RKO (cell line): ENCODE results near the gene ACTL8.

Experiments used
- DNase-seq: peaks from one replicate; pipeline ENCODE4 v3.0.0-alpha.2; 2016; ENCODE audit warnings: low spot score

Gene ACTL8

DNA sequence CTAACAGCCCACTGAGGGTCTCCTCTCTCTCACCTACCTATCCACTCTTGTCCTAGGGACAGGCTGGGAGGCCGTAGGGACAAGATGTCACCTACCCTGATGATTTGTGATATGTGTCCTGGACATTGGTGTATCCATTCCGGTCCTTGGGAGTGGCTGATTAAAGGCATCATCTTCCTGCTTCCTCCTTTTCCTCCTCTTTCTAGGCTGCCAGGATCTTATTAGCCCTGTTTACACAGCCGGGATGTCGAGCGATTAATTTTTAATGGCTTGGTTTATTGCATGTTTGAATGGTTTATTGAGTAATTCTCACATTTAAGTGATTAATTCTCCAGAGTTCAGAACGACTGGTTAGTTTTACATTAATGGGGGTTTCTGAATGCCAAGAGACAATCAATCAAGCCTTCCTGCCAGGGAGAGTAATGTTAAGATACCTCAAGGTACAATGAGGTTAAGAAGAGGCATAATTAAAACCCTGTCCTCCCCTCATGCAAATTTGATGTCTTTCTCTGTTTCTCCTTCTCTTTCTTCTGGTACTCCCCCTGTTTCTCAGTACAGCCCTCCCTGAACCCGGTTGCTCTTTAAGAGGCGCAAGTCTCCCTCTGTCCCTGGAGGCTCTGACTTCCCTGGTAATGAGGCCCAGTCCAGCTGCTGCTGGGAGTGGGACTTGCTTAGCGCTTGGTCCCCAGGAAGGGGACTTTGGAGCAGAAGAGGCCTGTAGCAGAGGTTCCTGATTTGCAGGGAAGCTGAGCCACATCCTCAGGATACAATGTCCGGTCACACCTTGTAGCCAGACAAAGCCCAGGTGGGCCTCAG lies 50.9 kb downstream of the ACTL8 start:
- no peak for DNase-seq

DNA sequence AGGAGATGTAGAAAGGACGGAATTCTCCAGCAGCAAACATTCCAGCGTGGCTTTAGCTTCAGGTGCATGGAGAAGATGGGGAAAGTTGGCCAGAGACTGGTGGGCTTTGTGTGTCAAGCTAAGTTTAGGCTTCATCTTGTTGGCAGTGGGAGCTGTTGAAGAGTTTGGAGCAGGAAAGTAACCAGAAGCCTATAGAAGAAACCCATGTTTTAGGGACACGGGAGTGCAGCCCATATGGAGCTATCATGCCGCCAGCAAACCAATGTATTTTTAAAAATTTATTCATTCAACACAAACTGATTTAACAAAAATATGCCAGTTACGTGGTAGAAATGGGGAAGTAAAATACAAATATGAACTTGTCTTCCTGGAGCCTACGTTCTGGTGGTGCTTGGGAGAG lies 53.7 kb downstream of the ACTL8 start:
- no peak for DNase-seq

DNA sequence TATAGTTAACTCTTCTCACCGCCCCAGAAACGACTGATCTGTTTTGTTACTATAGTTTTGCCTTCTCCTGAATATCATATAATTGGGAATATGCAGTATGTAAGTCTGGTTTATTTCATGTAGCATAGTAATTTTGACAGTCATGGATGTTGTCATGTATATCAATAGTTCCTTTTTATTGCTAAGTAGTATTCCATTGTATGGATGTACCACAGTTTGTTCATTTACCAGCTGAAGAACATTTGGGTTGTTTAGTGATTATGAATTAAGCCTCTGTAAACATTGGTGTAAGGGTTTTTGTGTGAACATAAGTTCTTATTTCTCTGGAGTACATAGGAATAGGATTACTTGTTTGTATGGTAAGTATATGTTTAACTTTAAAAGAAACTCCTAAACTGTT lies 55.5 kb downstream of the ACTL8 start:
- no peak for DNase-seq

DNA sequence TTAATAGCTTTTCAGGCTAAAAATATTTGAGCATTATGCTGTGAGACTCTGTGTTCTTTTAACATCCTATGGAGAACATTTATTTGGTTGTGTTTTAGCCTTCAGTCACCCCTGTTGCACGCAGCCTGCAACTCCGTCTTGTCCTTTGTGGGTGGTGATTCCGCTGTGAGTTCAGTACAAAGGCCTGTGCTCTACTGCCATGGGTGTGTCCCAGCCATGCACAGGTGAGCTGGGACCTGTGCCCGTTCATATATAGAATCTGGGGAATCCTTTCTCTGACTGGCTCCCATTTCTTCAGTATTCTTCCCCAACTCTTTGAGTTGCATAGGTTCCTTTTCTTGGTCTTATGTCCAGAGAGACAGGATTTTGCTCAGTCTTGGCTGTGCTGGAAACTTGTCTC lies 61.4 kb downstream of the ACTL8 start:
- no peak for DNase-seq

DNA sequence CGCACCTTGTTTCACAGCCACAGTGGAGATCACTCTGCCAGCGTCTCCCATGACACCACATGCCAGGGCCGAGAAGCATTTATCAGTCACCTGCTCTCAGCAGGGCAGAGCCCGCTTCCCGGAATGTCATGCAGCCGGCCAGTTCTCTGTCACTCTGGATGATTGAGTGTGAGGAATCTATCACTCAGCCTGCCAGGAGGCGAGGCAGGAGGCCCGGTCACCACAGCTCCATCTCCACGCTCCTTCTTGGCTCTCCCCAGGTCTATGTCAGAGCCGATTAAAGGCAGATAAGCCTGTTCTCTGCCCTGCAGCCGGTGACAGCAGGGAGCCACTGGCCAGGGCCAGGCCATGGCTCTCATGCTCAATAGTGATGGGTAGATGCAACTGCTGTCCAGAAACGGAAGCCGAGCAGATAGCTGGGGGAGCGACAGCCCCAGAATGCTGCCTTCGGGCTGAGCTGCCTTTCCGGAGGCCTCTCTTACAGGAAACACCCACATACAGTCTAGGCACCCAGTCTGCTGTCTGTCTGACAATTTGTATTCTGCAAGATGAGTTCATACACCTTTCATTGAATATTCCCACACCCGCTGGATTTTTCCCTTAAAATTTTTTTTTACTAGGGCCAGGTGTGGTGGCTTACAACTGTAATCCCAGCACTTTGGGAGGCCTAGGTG lies 64.1 kb downstream of the ACTL8 start:
- DNase-seq, result no peak

DNA sequence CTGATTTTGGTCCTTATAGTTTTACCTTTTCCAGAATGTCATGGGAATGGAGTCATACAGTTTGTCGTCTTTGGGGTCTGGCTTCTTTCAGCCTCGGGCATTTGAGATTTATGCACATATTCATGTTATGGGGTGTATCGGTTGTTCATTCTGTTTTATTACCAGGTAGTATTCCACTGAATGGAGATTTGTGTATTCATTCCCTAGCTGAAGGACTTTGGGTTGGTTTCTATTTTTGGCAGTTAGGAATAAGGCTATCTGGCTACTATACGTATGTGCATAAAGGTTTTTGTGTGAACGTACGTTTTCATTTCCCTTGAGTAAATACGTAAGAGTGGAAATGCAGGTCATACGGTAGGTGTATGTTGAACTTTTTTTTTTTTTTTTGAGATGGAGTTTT lies 65.1 kb downstream of the ACTL8 start:
- no peak for DNase-seq

DNA sequence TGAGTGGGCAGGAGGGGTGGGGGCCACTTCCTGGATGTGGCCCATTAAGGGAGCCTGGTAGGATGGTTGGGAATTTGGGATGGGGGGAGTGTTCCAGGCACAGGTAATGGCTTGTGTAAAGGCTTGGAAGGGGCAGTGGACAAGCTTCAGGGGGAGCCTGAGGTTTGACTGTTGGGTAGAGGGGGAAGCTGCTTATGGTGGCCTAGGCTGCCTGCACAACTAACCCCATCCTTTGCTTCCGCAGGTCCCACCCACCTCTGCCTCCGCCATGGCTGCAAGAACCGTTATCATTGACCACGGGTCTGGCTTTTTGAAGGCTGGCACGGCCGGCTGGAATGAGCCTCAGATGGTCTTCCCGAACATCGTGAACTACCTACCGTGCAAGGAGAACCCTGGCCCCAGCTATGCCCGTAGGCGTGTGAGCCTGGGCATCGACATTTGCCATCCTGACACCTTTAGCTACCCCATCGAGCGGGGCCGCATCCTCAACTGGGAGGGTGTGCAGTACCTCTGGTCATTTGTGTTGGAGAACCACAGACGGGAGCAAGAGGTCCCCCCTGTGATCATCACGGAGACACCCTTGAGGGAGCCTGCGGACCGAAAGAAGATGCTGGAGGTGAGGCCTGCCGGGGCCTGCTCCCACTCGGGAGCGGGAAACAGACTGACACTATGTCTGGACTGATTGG lies 67.8 kb downstream of the ACTL8 start:
- no peak for DNase-seq

DNA sequence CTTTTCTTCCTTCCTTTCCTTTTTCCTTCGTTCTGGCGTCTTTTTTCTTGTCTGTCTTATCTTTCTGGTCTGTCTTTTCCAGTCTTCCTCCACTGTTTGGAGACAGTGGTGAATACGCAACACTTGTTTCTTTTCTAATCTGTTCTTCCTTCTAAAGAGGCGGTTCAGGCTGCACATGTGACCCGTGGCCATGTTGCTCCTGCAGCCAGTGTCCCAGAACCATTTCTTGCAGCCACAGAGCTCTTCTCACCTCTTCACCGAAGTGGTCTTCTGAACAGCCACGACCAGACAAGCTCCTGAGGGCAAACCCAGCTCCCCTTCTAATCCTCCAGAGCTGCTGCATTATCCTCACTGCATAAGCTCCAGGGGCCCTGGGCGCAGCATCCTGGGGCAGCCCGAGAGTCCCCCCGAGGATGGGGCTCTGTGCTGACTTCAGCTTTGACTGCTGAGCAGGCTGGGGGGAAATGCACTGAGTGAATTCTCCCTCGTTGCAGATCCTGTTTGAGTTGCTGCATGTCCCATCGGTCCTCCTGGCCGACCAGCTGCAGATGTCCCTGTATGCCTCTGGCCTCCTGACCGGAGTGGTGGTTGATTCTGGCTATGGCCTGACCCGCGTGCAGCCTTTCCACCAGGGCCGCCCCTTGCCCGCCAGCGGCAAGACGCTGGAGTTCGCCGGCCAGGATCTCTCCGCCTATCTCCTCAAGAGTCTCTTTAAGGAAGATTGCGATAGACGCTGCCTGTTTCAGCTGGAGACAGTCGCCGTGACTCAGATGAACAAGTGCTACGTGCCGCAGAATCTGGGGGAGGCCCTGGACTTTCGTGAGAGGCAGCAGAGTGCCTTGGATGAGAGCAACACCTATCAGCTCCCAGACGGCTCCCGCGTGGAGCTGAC lies 70.4 kb downstream of the ACTL8 start:
- DNase-seq, result no peak

DNA sequence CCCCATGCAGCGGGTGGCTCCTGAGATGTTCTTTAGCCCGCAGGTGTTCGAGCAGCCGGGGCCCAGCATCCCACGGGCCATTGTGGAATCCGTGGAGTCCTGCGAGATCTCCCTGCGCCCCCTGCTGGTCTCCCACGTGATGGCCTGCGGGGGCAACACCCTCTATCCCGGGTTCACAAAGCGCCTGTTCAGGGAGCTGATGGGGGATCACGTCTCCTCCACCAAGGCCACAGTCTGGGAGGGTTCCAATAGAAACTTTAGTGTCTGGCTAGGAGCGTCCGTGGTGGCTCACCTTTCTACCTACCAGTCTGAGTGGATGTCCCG lies 71.0 kb downstream of the ACTL8 start:
- DNase-seq, result no peak

DNA sequence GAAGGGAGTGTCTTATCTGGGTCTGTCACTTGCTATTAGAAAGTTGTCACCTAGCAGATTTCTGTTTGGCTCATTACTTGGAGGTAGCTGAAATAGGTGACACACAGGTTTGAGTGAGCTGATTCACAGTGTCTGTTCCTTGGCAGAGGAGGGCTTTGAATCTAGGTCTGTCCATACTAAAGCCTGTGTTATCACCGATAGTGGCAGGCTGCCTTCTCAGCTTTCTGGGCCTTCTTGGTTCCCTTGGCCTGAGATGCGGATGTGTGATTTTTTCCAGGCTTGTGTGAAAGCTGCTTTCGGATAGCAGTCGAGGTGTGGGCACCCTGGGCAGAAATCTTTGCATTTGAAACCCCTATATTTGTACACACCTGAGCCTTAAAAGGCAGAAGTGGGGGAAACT lies 73.9 kb downstream of the ACTL8 start:
- DNase-seq, result no peak

DNA sequence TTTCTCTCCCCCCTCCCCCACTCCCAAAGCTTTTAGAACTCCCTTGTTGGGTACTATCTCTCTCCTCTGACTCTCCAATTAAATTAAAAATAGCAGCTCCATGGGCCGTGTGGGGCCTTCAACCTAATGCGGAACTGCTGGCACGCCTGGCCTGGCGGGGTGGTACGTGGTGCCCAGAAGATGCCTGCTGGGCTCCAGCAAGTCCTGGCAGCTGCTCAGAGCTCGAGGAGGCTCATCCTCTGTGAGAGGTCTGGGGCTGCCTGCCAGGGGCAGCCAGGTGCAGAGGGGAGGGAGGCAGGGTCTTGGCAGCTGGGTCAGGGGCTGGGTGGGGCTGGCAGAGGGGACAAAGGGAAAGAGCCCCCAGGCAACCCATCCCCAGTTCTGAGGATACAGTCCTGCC lies 74.4 kb downstream of the ACTL8 start:
- DNase-seq, result no peak

DNA sequence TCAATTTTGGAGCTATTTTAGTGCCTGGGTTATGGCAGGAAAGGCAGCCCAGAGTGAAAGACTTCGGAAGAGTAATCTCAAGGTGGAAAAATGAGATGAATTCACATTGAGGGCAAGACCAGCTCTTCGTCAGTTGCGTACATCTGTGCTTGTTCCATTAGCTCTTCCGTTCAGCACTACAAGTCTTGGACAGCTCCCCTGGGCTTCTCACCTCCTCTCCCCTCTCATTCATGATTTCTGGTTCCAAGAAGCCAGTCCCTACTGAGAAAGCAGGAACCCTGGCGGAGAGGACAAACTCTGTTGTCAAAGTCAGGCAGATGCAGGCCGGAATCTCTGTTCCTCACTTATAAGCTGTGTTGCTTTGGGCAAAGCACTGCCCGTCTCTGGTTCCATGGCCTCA lies 76.5 kb downstream of the ACTL8 start:
- DNase-seq, result peak; percentile 50

DNA sequence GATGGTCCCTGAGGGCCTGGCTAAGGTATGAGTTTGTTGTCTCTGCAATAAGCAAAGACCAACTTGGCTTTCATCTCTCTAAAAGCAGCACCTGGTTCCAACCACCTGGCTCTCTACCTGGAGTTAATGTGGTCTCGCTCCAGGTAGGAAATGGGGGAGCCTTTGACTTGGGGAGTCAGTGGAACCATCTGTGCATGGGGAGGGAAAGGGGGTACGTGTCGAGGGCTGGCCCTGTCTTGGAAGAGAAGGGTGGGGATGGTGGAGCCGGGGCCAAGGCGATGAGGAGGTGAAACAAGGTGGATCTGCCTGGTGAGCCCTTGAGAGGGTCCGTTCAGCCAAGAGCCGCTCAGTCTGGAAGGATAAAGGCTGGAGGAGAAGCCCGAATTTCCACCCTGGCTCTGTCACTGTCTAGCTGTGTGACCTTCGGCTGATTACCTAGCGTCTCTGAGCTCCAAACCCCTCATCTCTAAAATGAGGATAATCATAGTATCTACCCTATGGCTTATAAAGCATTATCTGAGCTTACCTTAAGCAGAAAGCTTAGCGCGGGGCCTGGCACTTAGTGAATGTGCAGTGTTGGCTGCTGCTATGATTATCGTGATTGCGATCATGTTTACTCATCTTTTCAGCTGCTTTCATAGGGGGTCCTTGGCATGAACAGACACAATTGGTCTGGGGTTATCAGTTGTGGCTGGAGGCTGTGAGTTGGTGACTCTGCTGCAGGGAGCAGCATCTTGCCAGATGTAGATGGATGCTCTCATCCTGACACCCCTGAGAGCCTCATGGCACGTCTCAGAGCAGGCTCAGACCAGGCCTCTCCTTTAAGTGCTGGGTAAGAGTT lies 78.7 kb downstream of the ACTL8 start:
- no peak for DNase-seq

DNA sequence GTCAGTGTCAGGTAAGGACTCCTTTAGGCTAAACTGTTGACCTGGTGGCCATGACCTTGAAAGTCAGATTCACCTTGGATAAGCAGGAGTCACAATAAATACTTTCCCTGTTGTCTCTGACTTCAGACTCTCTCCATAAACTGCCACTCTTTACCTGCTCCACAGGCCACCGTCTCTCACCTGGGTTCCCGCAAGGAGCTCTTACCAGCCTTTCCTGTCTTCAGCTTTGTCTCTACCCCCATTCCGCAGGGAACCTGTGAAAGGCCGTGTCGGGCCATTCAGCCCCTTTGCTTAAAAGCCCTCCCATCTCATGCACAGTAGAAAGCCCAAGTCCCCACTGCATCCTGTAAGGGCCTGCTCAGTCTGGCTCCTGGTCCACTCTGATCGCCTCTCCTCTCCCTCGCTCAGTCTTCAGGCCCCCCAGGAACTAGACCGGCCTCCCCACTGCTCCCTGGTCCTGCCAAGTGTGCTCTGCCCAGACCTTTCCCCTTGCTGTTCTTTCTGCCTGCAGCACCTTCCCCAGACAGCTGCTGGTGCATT lies 79.5 kb downstream of the ACTL8 start:
- no peak for DNase-seq

DNA sequence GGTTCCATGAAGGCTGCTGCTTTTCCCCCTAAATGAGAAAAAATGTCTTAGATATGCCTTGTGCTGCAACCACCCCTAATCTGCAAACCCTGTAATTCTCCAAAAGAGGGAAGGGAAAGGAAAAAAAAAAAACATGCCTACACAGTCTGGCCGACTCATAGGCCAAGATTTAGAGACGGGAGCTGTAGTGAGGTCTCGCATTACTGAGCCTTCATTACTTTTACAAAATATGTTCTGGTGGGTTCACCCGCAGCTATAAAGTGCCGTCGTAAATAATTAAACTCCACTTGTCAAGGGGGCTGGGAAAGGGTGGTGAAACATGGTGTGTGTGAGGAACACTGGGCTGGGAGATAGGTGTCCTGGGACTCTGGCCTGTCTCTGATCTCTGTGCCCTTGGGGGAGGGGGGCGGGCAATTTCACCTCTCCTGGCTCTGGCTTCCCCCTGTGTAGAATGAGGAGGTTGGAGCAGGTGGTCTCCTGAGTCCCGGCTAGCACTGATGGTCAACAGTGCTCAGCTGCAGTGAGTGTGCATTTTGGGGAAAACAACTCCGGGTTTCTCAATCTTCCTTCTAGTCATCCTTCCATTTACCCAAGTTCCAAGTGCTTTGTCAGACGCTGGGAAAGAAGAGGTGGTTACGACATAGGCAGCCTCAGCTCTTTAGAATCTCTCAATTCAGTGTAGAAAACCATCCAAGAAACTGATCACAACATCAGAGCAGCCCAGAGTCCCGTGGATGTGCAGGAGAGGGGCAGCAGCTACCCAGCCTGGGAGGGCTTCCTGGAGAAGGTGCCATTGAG lies 82.3 kb downstream of the ACTL8 start:
- DNase-seq, result no peak

DNA sequence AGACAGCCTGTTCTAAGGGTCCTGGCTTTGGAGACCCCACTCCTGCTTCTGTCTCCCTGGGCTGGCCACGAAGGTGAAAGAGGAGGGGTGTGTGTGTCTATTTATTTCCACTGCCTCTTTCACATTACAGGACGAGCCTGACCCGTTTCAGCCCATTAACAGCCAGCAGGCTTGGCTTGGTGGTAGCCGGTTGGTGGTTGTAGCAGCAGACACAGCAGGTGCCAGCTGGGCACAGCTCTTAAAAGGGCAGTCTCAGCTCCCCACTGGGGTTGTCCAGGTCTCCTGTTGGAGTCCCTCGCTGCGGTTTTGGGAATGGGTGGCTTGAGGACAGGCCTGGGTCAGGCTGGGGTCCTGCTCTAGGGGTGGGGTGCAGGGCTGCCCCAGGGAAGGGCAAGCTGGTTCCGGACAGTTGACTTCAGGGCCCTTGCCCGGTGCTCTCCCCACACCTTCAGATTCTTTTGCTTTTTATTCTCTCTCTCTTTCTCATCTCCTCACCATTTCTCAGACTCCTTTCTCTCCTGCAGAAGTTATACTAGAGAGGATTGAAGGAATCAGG lies 84.6 kb downstream of the ACTL8 start:
- no peak for DNase-seq

DNA sequence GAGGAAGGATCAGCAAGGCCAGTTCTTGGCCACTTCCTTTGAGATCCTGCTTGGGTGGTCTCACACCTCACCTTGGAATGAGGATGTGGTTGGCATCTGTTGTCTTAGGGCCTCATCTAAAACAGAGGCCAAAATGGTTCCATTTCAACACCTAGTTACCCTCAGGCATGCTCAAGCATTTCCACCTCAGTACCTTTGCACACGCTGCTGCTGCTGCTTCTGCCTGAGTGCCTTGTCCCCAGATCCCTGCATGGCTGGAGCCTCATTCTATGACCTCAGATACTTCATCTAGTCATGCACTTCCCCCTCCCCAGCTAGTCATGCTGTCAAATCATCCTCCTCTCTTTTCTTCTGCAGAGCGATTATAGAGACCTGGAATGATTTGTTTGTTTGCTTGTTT lies 86.8 kb downstream of the ACTL8 start:
- DNase-seq, result no peak

DNA sequence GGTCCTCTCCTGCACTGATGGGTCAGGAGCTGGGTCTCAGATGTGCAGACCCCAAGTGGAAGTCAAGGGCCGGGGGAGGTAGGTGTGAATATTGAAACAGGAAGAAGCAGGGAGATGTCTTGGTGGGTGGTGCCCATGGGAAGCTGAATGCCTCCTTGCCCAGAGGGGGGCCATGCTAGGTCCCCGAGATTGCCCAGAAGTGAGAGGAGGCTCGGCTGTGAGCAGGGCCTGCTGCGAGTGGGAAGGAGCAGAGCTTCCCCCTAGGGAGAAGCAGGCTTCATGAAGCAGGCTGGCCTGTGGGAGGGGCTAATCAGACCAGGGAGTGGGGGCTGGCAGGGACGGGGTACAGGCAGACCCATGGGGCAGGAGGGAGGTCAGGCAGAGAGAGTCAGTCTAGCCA lies 87.6 kb downstream of the ACTL8 start:
- no peak for DNase-seq

DNA sequence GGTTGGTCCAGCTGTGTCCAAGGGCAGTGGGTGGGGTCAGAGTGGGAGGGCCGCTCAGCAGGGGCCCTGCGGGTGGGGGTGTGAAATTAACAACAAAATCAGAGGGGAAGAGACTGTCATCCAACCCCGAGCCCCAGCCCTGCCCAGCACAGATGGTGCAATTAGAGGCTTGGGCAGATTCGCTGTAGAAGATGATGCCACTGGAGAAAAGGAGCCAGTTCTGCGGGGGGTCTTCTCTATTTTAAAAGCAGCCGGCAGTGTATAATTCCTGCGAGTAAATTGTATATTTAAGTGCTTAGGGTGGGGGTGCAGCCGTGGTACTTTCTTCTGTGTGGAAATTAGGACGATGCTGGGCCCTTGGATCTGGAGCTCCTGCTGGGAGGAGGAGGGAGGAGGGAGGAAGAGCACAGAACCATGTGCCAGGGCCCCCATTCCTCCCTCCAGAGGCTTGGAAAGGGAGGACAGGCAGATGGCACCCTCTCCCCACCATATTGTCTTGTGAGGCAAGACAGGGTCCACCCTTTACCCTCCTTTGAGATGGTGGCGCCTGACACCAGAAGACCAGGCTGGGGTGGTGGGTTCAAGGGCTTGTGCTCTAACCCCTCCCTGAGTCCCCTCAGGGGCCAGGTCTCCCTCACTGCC lies 89.2 kb downstream of the ACTL8 start:
- no peak for DNase-seq

DNA sequence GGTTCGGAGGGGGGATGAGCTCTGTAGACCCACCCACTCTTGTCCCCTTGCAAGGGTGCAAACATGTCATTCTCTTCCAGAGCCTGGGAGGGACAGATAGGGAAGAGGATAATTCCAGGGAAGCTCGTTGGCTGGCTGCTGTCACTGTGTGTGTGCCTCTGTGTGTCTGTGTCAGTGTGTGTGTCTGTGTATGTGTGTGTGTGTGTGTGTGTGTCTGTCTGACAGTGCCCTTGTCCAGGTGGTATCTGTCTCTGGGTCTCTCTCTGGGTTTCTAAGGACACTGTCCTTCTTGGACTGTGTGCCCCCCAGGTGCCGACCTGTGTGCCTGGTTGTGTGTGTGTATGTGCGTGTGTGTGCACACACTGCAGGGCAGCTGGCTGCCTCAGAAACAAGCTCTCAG lies 90.5 kb downstream of the ACTL8 start:
- no peak for DNase-seq
